A673 (cell line): Measurements from ENCODE around the gene TXNDC12. TPM values are rescaled to one million over a fixed set of nuclear protein-coding genes. Genes with fewer than 3 reads are reported as not detected.

ENCODE experiments used
- BruUV-seq: library from RNA; stranded (reverse); fragments of 400-500 nt; replicated peaks from 2 replicates; lab custom pipeline; 2021; lab: Mats Ljungman, UMichigan
- CTCF ChIA-PET: fragments of 300-600 bp; sonication (Branson Sonifier 250); formaldehyde crosslinking; loops from one replicate; lab custom pipeline; 2022; ENCODE audit warnings: antibody characterized with exemption; lab: Charles Lee
- POLR2A ChIA-PET: fragments of 300-600 bp; sonication (Branson Sonifier 250); formaldehyde crosslinking; loops from one replicate; lab custom pipeline; 2022; ENCODE audit warnings: antibody characterized with exemption; ENCODE audit not compliant: low non-redundant PET; lab: Charles Lee
- DNase-seq: peaks from one replicate; pipeline ENCODE4 v3.0.0-alpha.2; 2015; ENCODE audit warnings: low spot score
- H3K27ac ChIP-seq: fragments of 200-600 bp; sonication (generic); 2 replicates; pipeline ENCODE4 v1.5.1; 2016; ENCODE audit warnings: mixed run types, low read depth, mild to moderate bottlenecking, mixed read lengths, antibody characterized with exemption, low read length; ENCODE audit not compliant: poor library complexity, severe bottlenecking
- H3K27me3 ChIP-seq: fragments of 200-600 bp; sonication (generic); replicated peaks from 2 replicates; pipeline ENCODE4 v1.6.1; 2017; ENCODE audit warnings: mixed run types, low read depth, mild to moderate bottlenecking, mixed read lengths, antibody characterized with exemption, low read length; ENCODE audit not compliant: insufficient read depth, poor library complexity
- H3K36me3 ChIP-seq: fragments of 200-600 bp; sonication (generic); 2 replicates; pipeline ENCODE4 v1.6.1; 2016; ENCODE audit warnings: mixed run types, mild to moderate bottlenecking, mixed read lengths, antibody characterized with exemption, low read length; ENCODE audit not compliant: insufficient read depth, poor library complexity, severe bottlenecking
- H3K4me1 ChIP-seq: fragments of 200-600 bp; sonication (generic); 2 replicates; pipeline ENCODE4 v1.6.1; 2017; ENCODE audit warnings: mixed run types, mild to moderate bottlenecking, mixed read lengths, antibody characterized with exemption, low read length; ENCODE audit not compliant: insufficient read depth, poor library complexity, severe bottlenecking
- H3K4me3 ChIP-seq: fragments of 200-600 bp; sonication (generic); 2 replicates; pipeline ENCODE4 v1.5.1; 2016; ENCODE audit warnings: low read depth, mixed run types, mild to moderate bottlenecking, mixed read lengths, low read length; ENCODE audit not compliant: poor library complexity, severe bottlenecking
- H3K9me3 ChIP-seq: fragments of 200-600 bp; sonication (generic); 2 replicates; pipeline ENCODE4 v1.6.1; 2016; ENCODE audit warnings: mixed run types, low read depth, mild to moderate bottlenecking, mixed read lengths, antibody characterized with exemption, low read length; ENCODE audit not compliant: poor library complexity, severe bottlenecking
- EZH2 ChIP-seq: fragments of 200-600 bp; sonication (generic); IDR thresholded peaks from 2 replicates; pipeline ENCODE4 v1.6.1; 2017; ENCODE audit warnings: borderline replicate concordance, low read depth, mild to moderate bottlenecking, mixed read lengths, antibody characterized with exemption, low read length; ENCODE audit not compliant: poor library complexity, severe bottlenecking
- intact Hi-C: fragments of 100-400 bp; cut with micrococcal nuclease; formaldehyde crosslinking; loops from one replicate; pipeline ENCODE4 v1.10.0; 2022; ENCODE audit not compliant: unreplicated experiment
- total RNA-seq: library from RNA; stranded (reverse); gene quantifications from 2 replicates; pipeline ENCODE4 v1.2.3, GENCODE V29; 2021
- TF ChIP-seq, protein P1 (sequence below): fragments of 300-800, 200-600 bp; sonication (generic); conservative IDR thresholded peaks from 2 replicates; pipeline ENCODE4 v1.5.1; 2017; ENCODE audit warnings: low read depth, mild to moderate bottlenecking, antibody characterized with exemption, low read length, moderate library complexity, mixed read lengths

Gene TXNDC12
- total RNA-seq, 1 experiment from 2014 or later = 70.1 TPM

GRCh38 chr1:52072291-52072690 is 17.3 kb upstream of the TXNDC12 start:
- POLR2A ChIA-PET = no interaction called here

DNA sequence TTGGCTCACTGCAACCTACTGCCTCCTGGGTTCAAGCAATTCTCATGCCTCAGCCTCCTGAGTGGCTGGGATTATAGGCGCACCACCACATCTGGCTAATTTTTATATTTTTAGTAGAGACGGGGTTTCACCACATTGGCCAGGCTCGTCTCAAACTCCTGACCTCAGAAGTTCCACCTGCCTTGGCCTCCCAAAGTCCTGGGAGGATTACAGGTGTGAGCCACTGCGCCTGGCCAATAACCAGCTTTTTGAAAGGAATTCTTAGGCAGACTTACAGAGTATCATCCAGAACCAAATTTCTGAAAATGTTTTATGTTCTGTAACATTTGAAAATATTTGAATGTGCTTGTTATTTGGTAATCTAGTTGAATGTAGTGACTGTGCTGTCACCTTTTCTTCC is 15.7 kb upstream of the TXNDC12 start:
- BruUV-seq = no TSS peak
- Histone ChIP-seq H3K36me3 (peaks cover 50% of the 10 kb centered on the region), H3K4me3 (no peak overlapping the region), H3K9me3 (no peaks in the 10 kb centered on the region), H3K4me1 (no peaks in the 10 kb centered on the region), H3K27ac (no peak overlapping the region), H3K27me3 (no peaks in the 10 kb centered on the region)
- intact Hi-C loops = no loop called here
- TF ChIP-seq, protein P1, sequence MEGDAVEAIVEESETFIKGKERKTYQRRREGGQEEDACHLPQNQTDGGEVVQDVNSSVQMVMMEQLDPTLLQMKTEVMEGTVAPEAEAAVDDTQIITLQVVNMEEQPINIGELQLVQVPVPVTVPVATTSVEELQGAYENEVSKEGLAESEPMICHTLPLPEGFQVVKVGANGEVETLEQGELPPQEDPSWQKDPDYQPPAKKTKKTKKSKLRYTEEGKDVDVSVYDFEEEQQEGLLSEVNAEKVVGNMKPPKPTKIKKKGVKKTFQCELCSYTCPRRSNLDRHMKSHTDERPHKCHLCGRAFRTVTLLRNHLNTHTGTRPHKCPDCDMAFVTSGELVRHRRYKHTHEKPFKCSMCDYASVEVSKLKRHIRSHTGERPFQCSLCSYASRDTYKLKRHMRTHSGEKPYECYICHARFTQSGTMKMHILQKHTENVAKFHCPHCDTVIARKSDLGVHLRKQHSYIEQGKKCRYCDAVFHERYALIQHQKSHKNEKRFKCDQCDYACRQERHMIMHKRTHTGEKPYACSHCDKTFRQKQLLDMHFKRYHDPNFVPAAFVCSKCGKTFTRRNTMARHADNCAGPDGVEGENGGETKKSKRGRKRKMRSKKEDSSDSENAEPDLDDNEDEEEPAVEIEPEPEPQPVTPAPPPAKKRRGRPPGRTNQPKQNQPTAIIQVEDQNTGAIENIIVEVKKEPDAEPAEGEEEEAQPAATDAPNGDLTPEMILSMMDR = no peak
- no peak for TF ChIP-seq EZH2
- POLR2A ChIA-PET = interaction anchor here (0.5 to 0.6 kb wide), 2 partner anchors 14 to 729 kb away, joined by 3 to 11 read pairs; no protein-coding TSS in a partner anchor
- CTCF ChIA-PET = no interaction called here
- DNase-seq = no peak

More at GRCh38 chr1:52072291-52072690, 17.3 kb upstream of the TXNDC12 start:
- no peak for TF ChIP-seq EZH2
- TF ChIP-seq, protein P1 = no peak
- H3K36me3 ChIP-seq = peaks cover 43% of the 10 kb centered on the region
- no TSS peak for BruUV-seq
- CTCF ChIA-PET = no interaction called here
- no peaks in the 10 kb centered on the region for H3K27me3 ChIP-seq
- no peak overlapping the region for H3K27ac ChIP-seq
- H3K4me3 ChIP-seq = no peak overlapping the region
- H3K4me1 ChIP-seq = no peaks in the 10 kb centered on the region
- intact Hi-C loops = no loop called here
- H3K9me3 ChIP-seq = no peaks in the 10 kb centered on the region
- no peak for DNase-seq

- TF ChIP-seq EZH2 = no peak
- TF ChIP-seq, protein P1 = no peak
- ChIA-PET CTCF (no interaction called here), POLR2A (no interaction called here)
- no peak overlapping the region for H3K27ac ChIP-seq
- DNase-seq = no peak
- H3K4me3 ChIP-seq = no peak overlapping the region
- H3K27me3 ChIP-seq = no peaks in the 10 kb centered on the region
- H3K9me3 ChIP-seq = no peaks in the 10 kb centered on the region
- peaks cover 75% of the 10 kb centered on the region for H3K36me3 ChIP-seq
- intact Hi-C loops = no loop called here
- peaks cover 10% of the 10 kb centered on the region for H3K4me1 ChIP-seq
- no TSS peak for BruUV-seq
Measured at GRCh38 chr1:52063192-52063591, 8.2 kb upstream of the TXNDC12 start.
